Fibroblast of upper back skin (primary cell): ENCODE measurements around the gene PRKG1.
A peak's percentile ranks its signal among the peaks of the same experiment; 100 is the strongest.
"Not testable (repeated sequence)": the region's sequence is repeated elsewhere in the genome, so short reads cannot be mapped to it uniquely, and the experiment has no call there.

Experiments used
- DNase-seq: peaks from one replicate; pipeline ENCODE4 v3.0.0-alpha.2; 2013

PRKG1 gene

DNA sequence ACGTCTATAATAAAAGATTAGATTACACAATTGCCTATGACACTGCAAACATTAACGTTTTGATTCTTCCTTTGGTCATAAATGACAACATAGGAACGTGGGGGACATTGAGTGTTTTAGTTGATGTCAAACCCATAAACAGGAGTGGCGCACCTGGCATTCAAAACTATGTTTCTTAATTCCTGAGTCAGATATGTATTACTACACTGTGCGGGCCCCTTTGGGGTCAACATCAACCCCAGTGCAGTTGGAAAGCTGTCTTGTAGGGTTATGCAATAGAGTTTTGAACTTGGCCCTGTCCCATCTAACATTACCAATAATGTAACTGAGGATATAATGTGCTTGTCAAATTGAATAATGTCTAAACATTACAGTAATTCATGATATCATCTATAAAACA lies 468.6 kb downstream of the PRKG1 start:
- DNase-seq = no peak

- DNase-seq = no peak
These were observed 470.6 kb downstream of the PRKG1 start for GRCh38 chr10:51544933-51545332.

DNA sequence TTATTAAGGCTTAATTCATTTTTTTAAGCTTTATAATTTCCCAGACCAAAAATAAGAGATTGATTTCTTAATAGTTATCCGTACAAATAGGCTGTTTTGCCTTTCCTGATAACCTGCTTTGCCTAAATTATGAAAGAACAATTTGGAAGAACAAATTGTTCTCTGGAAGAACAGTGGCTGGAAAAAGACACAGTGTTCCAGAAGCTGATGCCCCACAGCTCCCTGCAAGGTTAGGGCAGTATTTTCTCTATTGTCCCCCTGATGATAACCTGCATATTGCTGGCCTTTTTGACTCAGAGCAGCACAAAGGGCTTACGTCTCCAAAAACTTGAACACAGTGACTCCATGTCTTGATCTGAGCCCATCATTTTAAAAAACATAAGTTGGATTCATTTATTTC lies 473.7 kb downstream of the PRKG1 start:
- no peak for DNase-seq

DNA sequence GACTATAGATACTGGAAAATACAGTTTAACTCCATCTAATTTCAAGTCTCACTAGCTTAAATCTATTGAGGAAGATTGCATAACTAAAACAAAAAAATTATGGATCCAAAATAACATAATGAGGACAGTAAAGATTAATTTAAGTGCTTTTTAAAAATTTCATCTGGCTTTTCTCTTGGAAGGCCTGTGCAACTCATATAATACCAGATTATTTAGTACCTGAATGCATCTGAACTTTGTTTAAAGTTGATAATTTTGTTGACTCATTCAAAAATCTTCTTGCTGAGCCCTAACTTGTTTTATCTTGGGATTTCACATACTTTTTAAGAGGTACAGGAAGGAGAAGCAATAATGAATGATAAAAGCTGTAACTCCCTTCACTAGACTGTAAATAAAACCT lies 478.6 kb downstream of the PRKG1 start:
- DNase-seq = no peak

DNA sequence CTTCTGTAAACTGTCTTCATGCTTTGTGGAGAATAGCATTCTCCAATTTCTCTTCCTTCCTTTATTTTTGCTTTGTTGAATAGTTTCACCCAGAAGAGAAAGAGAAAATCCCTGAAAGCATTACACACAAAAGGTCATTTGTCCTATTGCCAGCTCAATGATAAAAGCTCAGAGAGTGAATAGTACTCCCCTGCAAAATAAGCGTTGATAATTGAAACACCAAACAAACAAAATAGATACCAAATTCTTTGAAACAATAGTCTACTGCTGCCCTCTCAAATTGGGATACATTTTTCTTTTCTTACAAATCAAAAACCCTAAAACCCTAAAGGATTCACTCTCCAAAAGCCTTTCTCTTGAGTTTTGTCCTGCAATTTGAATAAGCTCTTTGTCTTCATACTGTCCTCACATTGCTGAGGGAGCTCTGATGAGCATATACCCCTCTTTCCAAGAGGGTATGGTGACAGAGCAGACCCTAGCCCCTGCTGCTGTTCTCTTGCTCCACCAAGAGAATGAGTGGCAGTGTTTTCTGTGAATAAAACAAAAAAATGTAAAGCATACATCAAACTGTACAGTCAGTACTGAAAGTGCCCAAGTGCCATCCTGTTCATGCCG lies 490.7 kb downstream of the PRKG1 start:
- no peak for DNase-seq

- DNase-seq = peak; percentile 59
These were observed 493.0 kb downstream of the PRKG1 start for GRCh38 chr10:51567271-51567670.

- DNase-seq = no peak
These were observed 495.2 kb downstream of the PRKG1 start for GRCh38 chr10:51569467-51569866.

GRCh38 chr10:51574248-51575048 lies 500.2 kb downstream of the PRKG1 start:
- DNase-seq = peak; percentile 42

- not testable (repeated sequence) for DNase-seq
These were observed 506.9 kb downstream of the PRKG1 start for GRCh38 chr10:51581196-51581595.

DNA sequence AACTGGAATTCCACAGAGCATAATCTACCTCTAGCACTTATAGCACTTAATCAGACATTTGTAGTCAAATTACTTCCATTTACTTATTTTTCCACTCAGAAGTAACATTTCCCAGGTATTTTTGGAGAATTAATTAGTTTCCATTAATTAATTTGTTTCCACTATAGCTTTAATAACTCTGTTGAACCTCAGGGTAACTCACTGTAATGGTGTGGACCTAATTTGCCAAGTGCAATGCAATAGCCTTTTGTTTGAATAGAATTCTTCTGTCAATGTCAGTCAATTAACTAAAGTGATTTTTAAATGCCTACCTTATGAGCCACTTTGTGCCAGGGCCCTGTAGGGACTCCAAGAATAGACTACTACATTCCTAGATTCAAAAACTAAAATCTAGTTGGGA lies 509.7 kb downstream of the PRKG1 start:
- no peak for DNase-seq

DNA sequence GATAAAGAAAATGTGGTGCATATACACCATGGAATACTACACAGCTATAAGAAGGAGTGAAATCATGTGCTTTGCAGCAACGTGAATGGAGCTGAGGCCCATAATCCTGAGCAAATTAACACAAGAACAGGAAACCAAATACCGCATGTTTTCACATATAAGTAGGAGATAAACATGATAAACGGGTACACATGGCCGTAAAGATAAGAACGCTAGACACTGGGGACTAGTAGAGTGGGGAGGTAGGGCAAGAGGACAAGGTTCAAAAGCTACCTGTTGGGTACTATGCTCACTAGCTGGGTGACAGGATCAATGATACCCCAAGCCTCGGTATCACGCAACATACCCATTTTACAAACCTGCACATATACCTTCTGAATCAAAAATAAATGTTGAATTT lies 511.5 kb downstream of the PRKG1 start:
- no peak for DNase-seq

DNA sequence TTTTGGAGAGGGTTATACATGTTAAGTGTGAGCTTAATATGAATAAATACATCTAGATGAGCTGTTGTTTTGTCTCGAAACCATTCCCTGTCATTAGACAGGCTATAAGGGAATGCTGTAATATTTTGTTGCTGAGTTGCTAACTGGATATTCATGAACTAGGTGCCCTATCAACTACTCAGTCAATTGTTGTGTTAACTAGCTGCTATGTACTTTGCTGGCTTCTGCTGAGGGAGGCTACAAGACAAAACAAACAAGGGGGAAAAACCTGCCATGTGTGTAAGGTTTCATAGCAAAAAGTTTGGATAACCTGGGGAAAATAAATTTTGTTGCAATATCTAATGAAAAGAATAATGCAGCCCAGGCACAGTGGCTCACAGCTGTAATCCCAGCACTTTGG lies 514.7 kb downstream of the PRKG1 start:
- DNase-seq = no peak

GRCh38 chr10:51590818-51591217 lies 516.5 kb downstream of the PRKG1 start:
- DNase-seq = no peak

GRCh38 chr10:51596695-51597094 lies 522.4 kb downstream of the PRKG1 start:
- no peak for DNase-seq

GRCh38 chr10:51599647-51600046 lies 525.4 kb downstream of the PRKG1 start:
- DNase-seq = no peak

GRCh38 chr10:51602326-51602725 lies 528.0 kb downstream of the PRKG1 start:
- peak; percentile 24 for DNase-seq

GRCh38 chr10:51604579-51604978 lies 530.3 kb downstream of the PRKG1 start:
- DNase-seq = no peak

DNA sequence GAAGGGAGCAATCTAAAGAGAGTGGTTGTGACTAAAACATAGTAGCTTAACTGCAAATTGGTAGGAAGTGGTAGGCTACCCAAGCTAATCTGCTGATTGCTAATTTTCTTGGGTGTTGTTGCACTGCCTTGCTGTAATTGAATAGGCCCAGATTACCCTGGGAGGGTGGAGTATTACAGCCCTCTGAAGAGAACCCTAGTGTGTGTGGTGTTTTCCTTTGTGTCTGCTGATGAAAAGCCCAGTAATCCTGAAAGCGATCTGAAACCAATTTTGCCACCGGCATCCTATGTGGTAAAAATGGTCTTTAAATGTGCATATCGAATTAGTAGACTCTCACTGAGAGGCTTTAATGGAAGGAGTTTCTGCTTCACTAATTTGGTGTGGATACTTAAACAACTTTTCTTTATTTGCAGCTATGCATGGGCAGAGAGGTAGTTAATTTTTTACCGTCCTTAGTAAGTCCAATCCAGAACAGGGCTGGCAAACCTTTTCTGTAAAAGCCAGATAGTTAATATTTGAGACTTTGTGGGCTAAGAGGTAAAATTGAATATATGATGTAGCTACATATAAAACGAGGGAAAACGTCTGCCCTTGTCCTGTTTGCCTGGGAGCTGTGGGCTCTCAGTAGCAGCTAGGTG lies 532.7 kb downstream of the PRKG1 start:
- no peak for DNase-seq

GRCh38 chr10:51607463-51607835 lies 533.2 kb downstream of the PRKG1 start:
- DNase-seq = no peak

- DNase-seq = no peak
These were observed 533.9 kb downstream of the PRKG1 start for GRCh38 chr10:51608211-51608610.

GRCh38 chr10:51615764-51616298 lies 541.5 kb downstream of the PRKG1 start:
- DNase-seq = no peak

DNA sequence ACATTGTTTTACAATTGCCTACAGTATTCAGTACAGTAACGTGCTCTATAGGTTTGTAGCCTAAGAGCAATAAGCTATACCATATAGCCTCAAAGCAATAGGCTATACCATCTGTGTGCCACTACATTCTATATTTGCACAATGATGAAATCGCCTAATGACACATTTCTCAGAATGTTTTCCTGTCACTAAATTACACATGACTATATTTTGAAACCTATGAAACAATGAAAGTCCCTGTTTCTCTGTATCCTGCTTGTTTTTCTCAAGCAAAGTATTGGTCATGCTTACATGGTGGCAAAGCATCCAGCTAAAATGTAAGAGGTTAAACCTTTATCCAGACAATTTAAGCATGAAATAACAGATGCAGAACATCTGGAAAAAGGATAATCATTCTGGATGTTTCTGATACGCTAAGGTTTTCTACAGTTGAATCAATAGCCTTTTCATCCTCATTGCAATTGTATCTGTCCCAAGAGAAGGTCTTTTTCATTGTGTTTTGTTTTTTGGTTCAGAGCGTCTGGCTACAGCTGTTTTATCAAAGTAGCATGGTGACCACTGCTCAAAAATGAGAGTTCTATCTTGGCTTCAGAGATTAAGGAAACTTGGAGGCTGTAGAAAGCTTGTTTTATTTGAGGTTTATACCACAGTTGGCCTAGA lies 543.4 kb downstream of the PRKG1 start:
- DNase-seq = no peak

GRCh38 chr10:51619365-51619764 lies 545.1 kb downstream of the PRKG1 start:
- DNase-seq = no peak
